ENCODE results near the gene PAM. TPM values are rescaled to one million over a fixed set of nuclear protein-coding genes. Genes with fewer than 3 reads are reported as not detected.

Gene PAM
- total RNA-seq, 2 donors from 2014 or later, result 32.9 to 38.2 TPM

DNA sequence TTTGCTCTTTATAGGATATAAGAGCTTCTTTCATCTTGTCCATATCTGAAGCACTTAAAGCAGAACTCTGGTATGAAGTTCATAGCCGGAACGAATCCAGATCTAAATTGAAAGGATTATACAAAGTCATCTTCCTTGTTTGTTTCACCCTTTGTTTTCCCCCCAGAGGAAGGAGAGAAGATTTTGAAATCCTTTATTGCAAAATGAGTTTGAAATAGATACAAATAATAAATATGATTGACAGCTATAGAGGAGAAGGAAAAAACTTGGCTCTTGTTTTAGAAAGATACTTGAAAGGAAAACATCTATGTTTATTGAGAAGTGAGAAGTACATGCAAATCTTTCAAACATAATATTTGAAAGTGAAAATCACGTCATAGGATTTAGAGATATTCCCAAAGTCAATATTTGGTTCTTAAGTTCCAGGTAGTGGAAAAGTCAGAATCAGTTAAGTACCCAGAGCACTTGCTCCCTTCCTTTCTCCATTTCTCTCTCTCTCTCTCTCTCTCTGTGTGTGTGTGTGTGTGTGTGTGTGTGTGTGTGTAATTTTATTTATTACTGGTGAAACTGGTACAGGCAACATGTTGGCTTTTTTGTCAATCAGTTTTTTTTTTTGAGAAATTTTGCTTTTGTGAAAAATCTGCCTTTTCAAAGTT lies 27.2 kb downstream of the PAM start:
- TF ChIP-seq CTCF (conservative IDR thresholded peaks at IDR 0.05), result no peak
- H3K27me3 ChIP-seq (ENCODE audit: control insufficient read depth, insufficient read depth, low read length, poor library complexity, severe bottlenecking), result no peaks in the 10 kb centered on the region
- H3K36me3 ChIP-seq (ENCODE audit: control insufficient read depth, insufficient read depth, low read length), result no peaks in the 10 kb centered on the region
- H3K27ac ChIP-seq (ENCODE audit: low read depth, low read length), result no peak overlapping the region
- H3K4me1 ChIP-seq (ENCODE audit: control insufficient read depth, insufficient read depth, low read length), result no peaks in the 10 kb centered on the region
- Mint-ChIP-seq H3K4me3 (no peak overlapping the region), H3K36me3 (ENCODE audit: low read depth) (no peaks in the 10 kb centered on the region), H3K9me3 (peaks cover 6% of the 10 kb centered on the region), H3K27ac (no peak overlapping the region), H3K27me3 (ENCODE audit: insufficient read depth) (no peaks in the 10 kb centered on the region), H3K4me1 (no peaks in the 10 kb centered on the region)
- no peak overlapping the region for H3K9ac ChIP-seq (ENCODE audit: extremely low read depth, low read length, poor library complexity, severe bottlenecking)
- H3K9me3 ChIP-seq (ENCODE audit: control insufficient read depth, low read length), result no peaks in the 10 kb centered on the region
- DNase-seq, result no peak
- 50 to 75% methylated on average over 2 to 3 of the region's 3 CpGs for WGBS, 2 experiments (ENCODE audit: insufficient coverage in 1 of 2, insufficient read length in 1 of 2)
- no peak overlapping the region for H3K4me3 ChIP-seq (ENCODE audit: low read length)

- Mint-ChIP-seq H3K27me3 (ENCODE audit: insufficient read depth) (no peaks in the 10 kb centered on the region), H3K4me3 (no peak overlapping the region), H3K4me1 (peaks cover 6% of the 10 kb centered on the region), H3K27ac (no peak overlapping the region), H3K36me3 (ENCODE audit: low read depth) (no peaks in the 10 kb centered on the region), H3K9me3 (peaks cover 6% of the 10 kb centered on the region)
- WGBS, 2 experiments (ENCODE audit: insufficient coverage in 1 of 2, insufficient read length in 1 of 2), result 83% methylated on average over 2 of the region's 2 CpGs; no CpG with 5 or more reads in 1 of the 2 experiments
- Histone ChIP-seq H3K9me3 (ENCODE audit: control insufficient read depth, low read length) (no peaks in the 10 kb centered on the region), H3K27ac (ENCODE audit: low read depth, low read length) (no peak overlapping the region), H3K4me3 (ENCODE audit: low read length) (no peak overlapping the region), H3K36me3 (ENCODE audit: control insufficient read depth, insufficient read depth, low read length) (no peaks in the 10 kb centered on the region), H3K9ac (ENCODE audit: extremely low read depth, low read length, poor library complexity, severe bottlenecking) (no peak overlapping the region), H3K4me1 (ENCODE audit: control insufficient read depth, insufficient read depth, low read length) (no peaks in the 10 kb centered on the region), H3K27me3 (ENCODE audit: control insufficient read depth, insufficient read depth, low read length, poor library complexity, severe bottlenecking) (no peaks in the 10 kb centered on the region)
- no peak for TF ChIP-seq CTCF (conservative IDR thresholded peaks at IDR 0.05)
- DNase-seq, result no peak
Observed at GRCh38 chr5:102787134-102787533, 32.0 kb downstream of the PAM start.

GRCh38 chr5:102788788-102789187 lies 33.7 kb downstream of the PAM start:
- Mint-ChIP-seq H3K27ac (no peak overlapping the region), H3K36me3 (ENCODE audit: low read depth) (no peaks in the 10 kb centered on the region), H3K4me1 (peaks cover 7% of the 10 kb centered on the region), H3K27me3 (ENCODE audit: insufficient read depth) (no peaks in the 10 kb centered on the region), H3K4me3 (no peak overlapping the region), H3K9me3 (peaks cover 6% of the 10 kb centered on the region)
- DNase-seq, result no peak
- Histone ChIP-seq H3K27me3 (ENCODE audit: control insufficient read depth, insufficient read depth, low read length, poor library complexity, severe bottlenecking) (no peaks in the 10 kb centered on the region), H3K36me3 (ENCODE audit: control insufficient read depth, insufficient read depth, low read length) (no peaks in the 10 kb centered on the region), H3K27ac (ENCODE audit: low read depth, low read length) (no peak overlapping the region), H3K4me3 (ENCODE audit: low read length) (no peak overlapping the region), H3K9me3 (ENCODE audit: control insufficient read depth, low read length) (no peaks in the 10 kb centered on the region), H3K9ac (ENCODE audit: extremely low read depth, low read length, poor library complexity, severe bottlenecking) (no peak overlapping the region), H3K4me1 (ENCODE audit: control insufficient read depth, insufficient read depth, low read length) (no peaks in the 10 kb centered on the region)
- TF ChIP-seq CTCF (conservative IDR thresholded peaks at IDR 0.05), result no peak
- WGBS, 2 experiments (ENCODE audit: insufficient coverage in 1 of 2, insufficient read length in 1 of 2), result 95 to 100% methylated on average over 2 of the region's 2 CpGs
